Liver (tissue), 9 donors: ENCODE data around the gene STK11IP. TPM values are rescaled to one million over a fixed set of nuclear protein-coding genes. Genes with fewer than 3 reads are reported as not detected.

Experiments
- DNase-seq: peaks from one replicate; pipeline ENCODE4 v3.0.0-alpha.2; 2017; ENCODE audit warnings: low spot score
- H3K27ac ChIP-seq, 2 donors: one replicate each; pipeline ENCODE4 v1.7.0; 2013; ENCODE audit warnings: inconsistent platforms in 2 of 2, low read length in 2 of 2, control low read depth in 1 of 2, low read depth in 1 of 2, mild to moderate bottlenecking in 1 of 2
- H3K27me3 ChIP-seq, 4 donors: one replicate each; pipeline versions ENCODE4 v1.6.1 to v1.7.0; 2013; ENCODE audit warnings: low read length in 3 of 4, inconsistent platforms in 1 of 4, mild to moderate bottlenecking in 1 of 4, moderate library complexity in 1 of 4; ENCODE audit not compliant: control insufficient read depth in 4 of 4, insufficient read depth in 4 of 4
- H3K36me3 ChIP-seq, 4 donors: one replicate each; pipeline versions ENCODE4 v1.6.1 to v1.7.0; 2013; ENCODE audit warnings: low read length in 3 of 4, mild to moderate bottlenecking in 3 of 4, low read depth in 1 of 4, moderate library complexity in 1 of 4; ENCODE audit not compliant: control insufficient read depth in 4 of 4, insufficient read depth in 3 of 4
- H3K4me1 ChIP-seq, 4 donors: one replicate each; pipeline versions ENCODE4 v1.6.1 to v1.7.0; 2013; ENCODE audit warnings: low read length in 3 of 4, mild to moderate bottlenecking in 3 of 4, moderate library complexity in 1 of 4; ENCODE audit not compliant: control insufficient read depth in 4 of 4, insufficient read depth in 4 of 4
- H3K4me3 ChIP-seq, 3 donors: one replicate each; pipeline versions ENCODE4 v1.6.1 to v1.7.0; 2013; ENCODE audit warnings: low read length in 3 of 3, control low read depth in 1 of 3, low read depth in 1 of 3, mild to moderate bottlenecking in 1 of 3
- H3K9ac ChIP-seq, 2 donors: one replicate each; pipeline ENCODE4 v1.7.0; 2013; ENCODE audit warnings: low read length in 2 of 2, mild to moderate bottlenecking in 2 of 2, moderate library complexity in 2 of 2, control low read depth in 1 of 2, low read depth in 1 of 2
- H3K9me3 ChIP-seq, 4 donors: one replicate each; pipeline versions ENCODE4 v1.6.1 to v1.7.0; 2013; ENCODE audit warnings: low read length in 3 of 4; ENCODE audit not compliant: control insufficient read depth in 4 of 4
- ATF3 ChIP-seq: IDR thresholded peaks from 2 replicates; pipeline ENCODE4 v1.6.1; 2016; ENCODE audit warnings: antibody characterized with exemption
- FOXA1 ChIP-seq: IDR thresholded peaks from 2 replicates; pipeline ENCODE4 v1.6.1; 2016; ENCODE audit warnings: antibody characterized with exemption
- GABPA ChIP-seq, 2 donors: IDR thresholded peaks in 1 of 2; conservative IDR thresholded peaks in 1 of 2; 2 replicates each; pipeline ENCODE4 v1.6.1; 2016; ENCODE audit warnings: antibody characterized with exemption in 2 of 2, mild to moderate bottlenecking in 1 of 2, moderate library complexity in 1 of 2
- HNF4G ChIP-seq: IDR thresholded peaks from 2 replicates; pipeline ENCODE4 v1.6.1; 2016; ENCODE audit warnings: antibody characterized with exemption
- RAD21 ChIP-seq, 2 donors: IDR thresholded peaks; 2 replicates each; pipeline ENCODE4 v1.6.1; 2016; ENCODE audit warnings: antibody characterized with exemption in 2 of 2, mild to moderate bottlenecking in 2 of 2
- RXRA ChIP-seq, 2 donors: IDR thresholded peaks; 2 replicates each; pipeline ENCODE4 v1.6.1; 2017 to 2018; ENCODE audit warnings: antibody characterized with exemption in 2 of 2, mild to moderate bottlenecking in 1 of 2
- TAF1 ChIP-seq: conservative IDR thresholded peaks from 2 replicates; pipeline ENCODE4 v1.6.1; 2016; ENCODE audit warnings: antibody characterized with exemption, mild to moderate bottlenecking
- YY1 ChIP-seq: IDR thresholded peaks from 2 replicates; pipeline ENCODE4 v1.6.1; 2016; ENCODE audit warnings: antibody characterized with exemption, mild to moderate bottlenecking
- WGBS: extraction: QIAGEN DNeasy Blood & Tissue Kit; methylation state at CpG from one replicate; pipeline ENCODE4 v1.1.7; 2013; 5-methylcytosine and 5-hydroxymethylcytosine counted together
- polyA plus RNA-seq, 2 donors: library from polyadenylated mRNA; stranded (reverse) in 1 of 2; unstranded in 1 of 2; fragments of 200-250 nt in 1 of 2; fragments of >200 nt in 1 of 2; fragmentation: Nextera tagmentation in 1 of 2; extraction: Ambion mirVana in 1 of 2; gene quantifications; one replicate each; pipeline versions ENCODE4 v1.2.1 to v1.2.3, GENCODE V29; 2013 to 2015
- total RNA-seq, 2 donors: library from RNA; depleted of rRNA; stranded (reverse); fragments of >200 nt; gene quantifications; one replicate each; pipeline ENCODE4 v1.2.3, GENCODE V29; 2014
- donor health status: healthy.
- donor health status: healthy.
- donor health status: healthy.
- donor health status: healthy.
- donor health status: healthy.

Gene STK11IP
- total and polyA plus RNA-seq, 4 donors = 2.9 to 8.4 (median 6.4) TPM

GRCh38 chr2:219571311-219572236 lies 26.1 kb upstream of the STK11IP start, which contains the start of gene OBSL1:
Gene OBSL1 (minus strand): TSS chr2:219571539. CDS start chr2:219571232, 307 bp downstream.
- Histone ChIP-seq H3K4me1 (peaks cover 4 to 15% (median 6%) of the 10 kb centered on the region in 4 donors), H3K27me3 (no peaks in the 10 kb centered on the region), H3K36me3 (peaks cover 0 to 6% (median 1%) of the 10 kb centered on the region in 4 donors), H3K4me3 (peak within 1 kb of the TSS; percentile 57 to 81 (median 65)), H3K9ac (peak within 1 kb of the TSS; percentile 37 to 48), H3K9me3 (no peaks in the 10 kb centered on the region), H3K27ac (peak within 1 kb of the TSS in 1 of 2 donors; percentile 53)
- DNase-seq = peak; percentile 64
- peak in 1 of 2 donors; percentile 8 for TF ChIP-seq RXRA (IDR thresholded peaks at IDR 0.05)
- TF ChIP-seq TAF1 = no peak
- WGBS = 8% methylated on average over 42 of the region's 42 CpGs

- TF ChIP-seq YY1 = no peak
- TF ChIP-seq RAD21 (IDR thresholded peaks at IDR 0.05) = no peak
- no peak for TF ChIP-seq ATF3
- no peak for TF ChIP-seq HNF4G
- no peak for TF ChIP-seq GABPA (IDR thresholded peaks at IDR 0.05 in 1 of 2, conservative IDR thresholded peaks at IDR 0.05 in 1 of 2)
- H3K27me3 ChIP-seq = no peaks in the 10 kb centered on the region
- peak within 1 kb of the TSS in 1 of 2 donors; percentile 53 for H3K27ac ChIP-seq
- peak within 1 kb of the TSS; percentile 12 to 81 (median 54) for H3K4me3 ChIP-seq
- peaks cover 0 to 4% (median 0%) of the 10 kb centered on the region in 4 donors for H3K36me3 ChIP-seq
- no peak for DNase-seq
- peaks cover 4 to 15% (median 6%) of the 10 kb centered on the region in 4 donors for H3K4me1 ChIP-seq
- no peaks in the 10 kb centered on the region for H3K9me3 ChIP-seq
- peak within 1 kb of the TSS in 1 of 2 donors; percentile 48 for H3K9ac ChIP-seq
- WGBS = 87% methylated on average over 13 of the region's 13 CpGs
These were observed 25.2 kb upstream of the STK11IP start, which contains the start of gene INHA for GRCh38 chr2:219572237-219573001. Gene INHA (plus strand): TSS chr2:219572310. CDS start chr2:219572375, 65 bp downstream.

- H3K9ac ChIP-seq = no peak overlapping the region
- H3K27me3 ChIP-seq = peaks cover 0 to 2% (median 0%) of the 10 kb centered on the region in 4 donors
- no peak overlapping the region for H3K27ac ChIP-seq
- no peak overlapping the region for H3K4me3 ChIP-seq
- TF ChIP-seq FOXA1 = no peak
- peaks cover 0 to 4% (median 0%) of the 10 kb centered on the region in 4 donors for H3K36me3 ChIP-seq
- peaks cover 4 to 15% (median 6%) of the 10 kb centered on the region in 4 donors for H3K4me1 ChIP-seq
- DNase-seq = no peak
- H3K9me3 ChIP-seq = no peaks in the 10 kb centered on the region
- 81% methylated on average over 5 of the region's 5 CpGs for WGBS
These were observed 24.5 kb upstream of the STK11IP start for GRCh38 chr2:219573166-219573565.
